GM12891 (cell line): ENCODE data around the gene MRPL47.

Experiments
- PAX5 ChIP-seq: IDR thresholded peaks from 2 replicates; pipeline ENCODE4 v1.6.1; 2011; ENCODE audit warnings: low read length, moderate library complexity, mild to moderate bottlenecking; ENCODE audit not compliant: insufficient read depth, severe bottlenecking
- POLR2A ChIP-seq: IDR thresholded peaks from 2 replicates; pipeline ENCODE4 v1.6.1; 2011; ENCODE audit warnings: low read depth, low read length, control low read depth
- POLR2AphosphoS5 ChIP-seq: IDR thresholded peaks from 2 replicates; pipeline ENCODE4 v1.6.1; 2011; ENCODE audit warnings: low read depth, low read length, control low read depth
- SPI1 ChIP-seq: IDR thresholded peaks from 2 replicates; pipeline ENCODE4 v1.6.1; 2011; ENCODE audit warnings: low read depth, low read length, control low read depth
- TAF1 ChIP-seq: IDR thresholded peaks from 2 replicates; pipeline ENCODE4 v1.6.1; 2011; ENCODE audit warnings: low read depth, low read length, control low read depth

DNA sequence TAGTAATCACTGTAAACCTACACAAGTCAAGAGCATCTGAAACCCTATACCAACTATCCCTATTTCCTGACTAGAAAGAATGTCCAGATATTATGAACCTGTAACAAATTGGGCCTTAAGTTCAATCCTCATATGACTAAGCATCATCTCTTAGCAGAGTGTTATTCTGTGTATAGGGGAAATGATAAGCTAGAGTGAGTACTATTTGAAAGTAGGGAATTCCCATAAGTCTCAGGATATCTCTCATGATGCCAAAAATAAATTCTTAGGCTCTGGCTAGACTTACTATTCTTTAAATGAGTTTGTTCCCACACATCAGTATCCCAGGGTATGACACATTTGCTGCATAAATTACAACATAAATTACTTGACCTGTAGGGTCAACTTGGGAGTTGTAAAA lies 15.3 kb downstream of the MRPL47 start:
- TF ChIP-seq POLR2AphosphoS5 (no peak), POLR2A (no peak), TAF1 (no peak), PAX5 (no peak), SPI1 (0 out of 2 replicates have a peak, but pooled peaks have one; percentile 0)
